Measurements from ENCODE around the gene GTF3A. TPM values are rescaled to one million over a fixed set of nuclear protein-coding genes. Genes with fewer than 3 reads are reported as not detected.

Gene GTF3A
- total and polyA plus RNA-seq, 2 of the 4 experiments (the other 2 are of a cell fraction), result 74.1 to 116 TPM

DNA sequence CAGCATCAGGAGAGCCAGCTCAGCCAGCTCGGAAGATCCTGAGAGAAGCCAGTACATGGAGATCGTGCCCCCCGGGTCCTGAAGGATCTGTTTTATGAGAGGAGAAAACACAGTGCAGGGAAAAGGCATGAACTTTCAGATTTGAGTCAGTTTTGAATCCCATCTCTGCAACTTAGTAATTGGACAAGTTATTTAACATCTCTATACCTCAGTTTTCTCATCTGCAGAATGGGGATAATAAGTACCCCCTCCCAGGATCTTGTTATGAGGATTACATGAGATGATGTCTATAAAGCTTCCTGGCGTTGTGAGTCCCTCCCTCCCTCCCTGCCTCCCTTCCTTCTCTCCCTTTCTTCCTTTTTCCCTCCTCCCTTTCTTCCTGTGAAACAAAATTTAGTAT is 40.1 kb upstream of the GTF3A start:
- Histone ChIP-seq H3K4me3 (ENCODE audit: insufficient read depth, low read depth, low read length) (no peak overlapping the region), H3K4me2 (ENCODE audit: low read depth, low read length) (no peak overlapping the region), H3K9me1 (ENCODE audit: insufficient read depth, low read length) (no peaks in the 10 kb centered on the region), H2BK120ac (ENCODE audit: low read depth, low read length) (no peak overlapping the region), H2AK5ac (ENCODE audit: low read depth, low read length) (no peak overlapping the region), H3K27ac (ENCODE audit: insufficient read depth, low read length) (no peak overlapping the region), H3K9ac (ENCODE audit: low read depth, low read length) (no peak overlapping the region), H3K23ac (ENCODE audit: low read depth, low read length) (no peak overlapping the region), H3K9me3 (ENCODE audit: control insufficient read depth, insufficient read depth, low read length) (no peaks in the 10 kb centered on the region), H3K14ac (replicated peaks; ENCODE audit: low read depth, low read length) (no peak overlapping the region), H3K4ac (ENCODE audit: low read depth, low read length) (no peak overlapping the region), H2BK20ac (ENCODE audit: low read depth, low read length) (no peak overlapping the region), H3K4me1 (ENCODE audit: control insufficient read depth, insufficient read depth, low read length) (no peaks in the 10 kb centered on the region), H2AK9ac (replicated peaks; ENCODE audit: low read depth, low read length, poor library complexity) (no peak overlapping the region), H4K5ac (ENCODE audit: low read depth, low read length) (no peak overlapping the region), H3K18ac (ENCODE audit: low read depth, low read length) (no peak overlapping the region), H3K27me3 (ENCODE audit: control insufficient read depth, insufficient read depth, low read length) (peaks cover 37% of the 10 kb centered on the region), H4K91ac (ENCODE audit: insufficient read depth, low read depth, low read length) (no peak overlapping the region), H2BK5ac (ENCODE audit: low read depth, low read length, poor library complexity, severe bottlenecking) (no peak overlapping the region), H2AFZ (replicated peaks; ENCODE audit: low read length, poor library complexity) (no peak overlapping the region), H4K8ac (ENCODE audit: low read depth in 2 of 2, low read length in 2 of 2) (no peak overlapping the region), H2BK15ac (ENCODE audit: low read depth, low read length) (no peak overlapping the region), H3K56ac (ENCODE audit: extremely low read depth, insufficient read depth, low read length) (no peak overlapping the region), H3K36me3 (ENCODE audit: control insufficient read depth, insufficient read depth, low read length) (no peaks in the 10 kb centered on the region), H3K79me1 (ENCODE audit: low read depth in 1 of 2, low read length in 2 of 2) (no peaks in the 10 kb centered on the region), H4K20me1 (ENCODE audit: insufficient read depth, low read length) (no peaks in the 10 kb centered on the region)
- ChIA-PET POLR2A (ENCODE audit: unreplicated experiment) (no interaction called here), CTCF (interaction anchor here (1.1 to 1.4 kb wide), 2 partner anchors 11 to 22 kb away, joined by 3 read pairs; no protein-coding TSS in a partner anchor)
- no peak for ATAC-seq (ENCODE audit: low read depth)
- in situ Hi-C loops (cut with MboI; ENCODE audit: low sequenced_read_pairs), result no loop called here
- TF ChIP-seq CHD1 (IDR thresholded peaks at IDR 0.05; ENCODE audit: low read depth, low read length) (no peak), FOS (IDR thresholded peaks at IDR 0.05; ENCODE audit: low read depth, low read length) (no peak), MAFK (IDR thresholded peaks at IDR 0.05; ENCODE audit: low read depth, low read length) (no peak), BHLHE40 (IDR thresholded peaks at IDR 0.05; ENCODE audit: low read depth, low read length) (no peak), CEBPB (IDR thresholded peaks at IDR 0.05; ENCODE audit: low read depth, low read length) (no peak), MAZ (IDR thresholded peaks at IDR 0.05; ENCODE audit: borderline replicate concordance, low read depth, low read length) (no peak)
- TF ChIP-seq, protein P1, sequence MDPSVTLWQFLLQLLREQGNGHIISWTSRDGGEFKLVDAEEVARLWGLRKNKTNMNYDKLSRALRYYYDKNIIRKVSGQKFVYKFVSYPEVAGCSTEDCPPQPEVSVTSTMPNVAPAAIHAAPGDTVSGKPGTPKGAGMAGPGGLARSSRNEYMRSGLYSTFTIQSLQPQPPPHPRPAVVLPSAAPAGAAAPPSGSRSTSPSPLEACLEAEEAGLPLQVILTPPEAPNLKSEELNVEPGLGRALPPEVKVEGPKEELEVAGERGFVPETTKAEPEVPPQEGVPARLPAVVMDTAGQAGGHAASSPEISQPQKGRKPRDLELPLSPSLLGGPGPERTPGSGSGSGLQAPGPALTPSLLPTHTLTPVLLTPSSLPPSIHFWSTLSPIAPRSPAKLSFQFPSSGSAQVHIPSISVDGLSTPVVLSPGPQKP (IDR thresholded peaks at IDR 0.05; ENCODE audit: borderline replicate concordance, low read depth, low read length), result no peak
- TF ChIP-seq, protein P2, sequence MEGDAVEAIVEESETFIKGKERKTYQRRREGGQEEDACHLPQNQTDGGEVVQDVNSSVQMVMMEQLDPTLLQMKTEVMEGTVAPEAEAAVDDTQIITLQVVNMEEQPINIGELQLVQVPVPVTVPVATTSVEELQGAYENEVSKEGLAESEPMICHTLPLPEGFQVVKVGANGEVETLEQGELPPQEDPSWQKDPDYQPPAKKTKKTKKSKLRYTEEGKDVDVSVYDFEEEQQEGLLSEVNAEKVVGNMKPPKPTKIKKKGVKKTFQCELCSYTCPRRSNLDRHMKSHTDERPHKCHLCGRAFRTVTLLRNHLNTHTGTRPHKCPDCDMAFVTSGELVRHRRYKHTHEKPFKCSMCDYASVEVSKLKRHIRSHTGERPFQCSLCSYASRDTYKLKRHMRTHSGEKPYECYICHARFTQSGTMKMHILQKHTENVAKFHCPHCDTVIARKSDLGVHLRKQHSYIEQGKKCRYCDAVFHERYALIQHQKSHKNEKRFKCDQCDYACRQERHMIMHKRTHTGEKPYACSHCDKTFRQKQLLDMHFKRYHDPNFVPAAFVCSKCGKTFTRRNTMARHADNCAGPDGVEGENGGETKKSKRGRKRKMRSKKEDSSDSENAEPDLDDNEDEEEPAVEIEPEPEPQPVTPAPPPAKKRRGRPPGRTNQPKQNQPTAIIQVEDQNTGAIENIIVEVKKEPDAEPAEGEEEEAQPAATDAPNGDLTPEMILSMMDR (conservative IDR thresholded peaks at IDR 0.05; ENCODE audit: low read depth, low read length), result no peak
- dilution Hi-C loops (cut with HindIII; ENCODE audit: low sequenced_read_pairs, unreplicated experiment), result no loop called here
- WGBS, 2 experiments (ENCODE audit: extremely low coverage in 2 of 2, insufficient read length in 1 of 2), result 57% methylated on average over 1 of the region's 4 CpGs; no CpG with 5 or more reads in 1 of the 2 experiments
- no peak for DNase-seq
- BruUV-seq (replicated peaks), result no TSS peak
- intact Hi-C loops (cut with micrococcal nuclease), result no loop called here

Data from IMR-90 (cell line).